GM03348 (cell line): ENCODE results near the gene AKAP7.
"Not testable (repeated sequence)": the region's sequence is repeated elsewhere in the genome, so short reads cannot be mapped to it uniquely, and the experiment has no call there.

Experiments
- DNase-seq: peaks from one replicate; pipeline ENCODE4 v3.0.0; 2012; ENCODE audit warnings: low spot score

The AKAP7 gene

DNA sequence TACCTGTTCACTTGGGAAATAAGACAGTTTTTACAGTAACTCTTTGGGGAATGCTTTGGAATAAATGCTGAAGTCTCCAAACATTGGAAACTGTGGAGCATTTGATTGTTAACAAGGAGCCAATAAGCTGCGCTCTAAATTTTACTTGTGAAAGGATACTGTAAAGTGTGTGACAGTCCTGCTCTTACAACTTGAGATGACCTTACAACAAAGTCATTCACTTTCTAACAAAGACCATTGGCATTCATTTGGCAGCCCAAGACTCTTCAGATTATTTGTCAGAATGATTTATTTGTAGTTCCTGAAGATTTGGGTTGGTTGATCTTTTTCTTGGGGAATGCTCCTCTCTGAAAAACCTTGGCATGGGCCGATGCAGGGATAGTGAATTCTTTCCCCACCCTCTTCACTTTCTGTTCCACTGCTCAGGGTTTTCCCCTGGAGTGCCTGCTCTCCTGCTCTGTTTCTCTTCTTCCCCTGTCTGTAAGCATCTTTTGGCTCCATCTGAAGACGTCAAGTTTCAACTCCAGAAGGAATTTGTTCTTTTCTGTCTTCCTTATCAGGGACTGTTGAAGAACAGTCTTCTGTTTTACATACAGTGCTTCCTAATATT is 116.4 kb downstream of the AKAP7 start:
- DNase-seq, result peak; percentile 6

GRCh38 chr6:131255434-131255833 is 120.2 kb downstream of the AKAP7 start:
- DNase-seq, result no peak

- no peak for DNase-seq
Observed at GRCh38 chr6:131255911-131256310, 120.6 kb downstream of the AKAP7 start.

- DNase-seq, result no peak
Observed at GRCh38 chr6:131257104-131257503, 121.8 kb downstream of the AKAP7 start.

- no peak for DNase-seq
Observed at GRCh38 chr6:131258010-131258652, 122.9 kb downstream of the AKAP7 start.

DNA sequence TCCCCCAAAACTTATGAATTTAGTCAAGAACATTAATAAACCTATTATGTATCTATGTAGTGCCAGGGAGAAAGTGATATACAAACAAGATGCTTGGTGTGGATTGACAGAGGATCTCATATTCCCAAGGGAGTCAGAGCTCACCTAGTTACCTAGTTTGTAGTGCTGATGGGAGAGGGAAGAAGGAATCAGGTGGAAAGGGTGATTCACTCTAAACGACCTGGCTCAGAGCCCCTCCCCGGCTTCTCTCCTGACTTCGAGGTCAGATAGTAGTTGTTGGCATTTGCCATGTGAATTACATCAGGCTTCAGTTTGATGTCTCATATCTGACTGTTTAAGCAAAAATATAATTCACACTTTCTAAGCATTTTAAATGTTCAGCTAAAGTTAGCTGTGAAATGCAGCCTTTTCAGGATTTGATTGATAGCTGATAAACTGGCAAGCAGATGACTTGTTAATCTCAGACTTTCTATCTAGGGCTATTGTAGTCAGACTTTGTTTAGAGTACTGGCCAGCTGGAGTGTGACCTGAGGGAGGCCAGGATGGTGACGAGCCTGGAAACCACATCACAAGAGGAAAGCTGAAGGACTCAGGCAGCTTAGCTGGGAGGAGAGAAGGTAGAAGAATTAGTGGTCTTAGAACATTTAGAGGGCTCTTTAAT is 123.7 kb downstream of the AKAP7 start:
- DNase-seq, result no peak

DNA sequence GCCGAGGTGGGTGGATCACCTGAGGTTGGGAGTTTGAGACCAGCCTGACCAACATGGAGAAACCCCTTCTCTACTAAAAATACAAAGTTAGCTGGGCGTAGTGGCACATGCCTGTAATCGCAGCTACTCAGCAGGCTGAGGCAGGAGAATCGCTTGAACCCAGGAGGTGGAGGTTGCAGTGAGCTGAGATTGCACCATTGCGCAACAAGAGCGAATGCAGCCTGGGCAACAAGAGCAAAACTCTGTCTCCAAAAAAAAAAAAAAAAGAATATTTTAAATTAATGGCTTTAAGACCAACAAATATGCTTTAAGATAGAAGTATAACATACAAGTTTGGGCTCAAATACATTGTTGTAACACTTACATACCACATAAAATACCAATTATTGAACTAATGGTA is 125.7 kb downstream of the AKAP7 start:
- not testable (repeated sequence) for DNase-seq

GRCh38 chr6:131262060-131262459 is 126.8 kb downstream of the AKAP7 start:
- no peak for DNase-seq

GRCh38 chr6:131265939-131266338 is 130.7 kb downstream of the AKAP7 start:
- no peak for DNase-seq

DNA sequence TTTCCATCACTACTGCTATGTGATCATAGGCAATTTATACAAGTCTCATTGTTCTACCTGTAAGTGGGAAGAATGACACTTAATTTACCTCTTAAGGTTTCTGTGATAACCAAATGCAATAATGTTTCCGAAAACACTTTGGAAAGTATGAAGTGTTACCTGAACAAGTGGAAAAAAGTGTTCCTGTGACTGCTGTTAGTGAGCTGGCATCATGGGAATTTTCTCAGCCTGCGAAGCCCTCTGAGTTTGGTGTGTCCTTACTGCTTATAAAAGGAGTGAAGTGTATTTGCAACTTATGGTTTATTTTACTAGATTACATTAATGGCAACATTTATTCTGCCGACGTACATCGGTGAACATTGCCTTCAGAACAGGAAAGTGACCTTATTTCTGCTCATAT is 133.0 kb downstream of the AKAP7 start:
- no peak for DNase-seq

DNA sequence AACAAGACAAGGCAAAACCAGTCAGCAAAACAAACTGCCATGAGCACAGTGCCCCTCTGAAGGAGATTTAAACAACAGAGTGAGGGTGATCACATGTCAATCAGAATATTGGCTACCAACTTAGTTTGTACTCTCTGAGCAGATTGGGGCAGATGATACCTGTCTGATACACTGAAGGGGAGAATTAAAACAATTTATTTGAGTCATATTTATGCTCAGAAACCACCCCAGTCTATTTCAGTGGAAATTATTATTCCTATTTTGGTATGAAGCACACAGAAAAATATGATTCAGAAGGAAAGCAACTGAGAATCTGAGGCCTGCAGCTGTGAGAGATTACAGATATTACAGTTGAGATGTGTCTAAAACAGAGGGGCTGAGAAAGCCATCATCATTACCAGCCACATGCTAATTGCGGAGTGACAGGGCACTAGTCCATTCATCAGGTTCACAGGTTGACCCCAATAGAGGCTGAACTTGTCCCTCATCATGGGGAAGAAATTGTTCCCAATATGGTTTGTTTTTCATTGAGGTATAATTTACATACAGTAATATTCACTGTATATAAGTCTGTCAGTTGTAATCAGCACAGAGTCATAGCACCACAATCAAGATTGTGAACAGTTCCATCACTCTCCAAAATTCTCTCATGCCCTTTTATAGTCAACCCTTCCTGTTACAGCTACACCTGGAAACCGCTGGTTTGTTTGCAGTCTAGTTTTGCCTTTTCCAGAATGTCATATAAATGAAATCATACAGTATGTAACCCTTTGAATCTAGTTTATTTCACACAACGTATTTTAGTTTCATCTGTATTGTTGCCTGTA is 134.5 kb downstream of the AKAP7 start:
- no peak for DNase-seq

- DNase-seq, result no peak
Observed at GRCh38 chr6:131270534-131270933, 135.3 kb downstream of the AKAP7 start.

- DNase-seq, result no peak
Observed at GRCh38 chr6:131275273-131275672, 140.0 kb downstream of the AKAP7 start.

- DNase-seq, result no peak
Observed at GRCh38 chr6:131277591-131277990, 142.3 kb downstream of the AKAP7 start.

GRCh38 chr6:131281471-131282270 is 146.4 kb downstream of the AKAP7 start:
- no peak for DNase-seq

- no peak for DNase-seq
Observed at GRCh38 chr6:131282365-131282764, 147.1 kb downstream of the AKAP7 start.

- DNase-seq, result no peak
Observed at GRCh38 chr6:131283466-131284175, 148.4 kb downstream of the AKAP7 start.

- no peak for DNase-seq
Observed at GRCh38 chr6:131285548-131285947, 150.3 kb downstream of the AKAP7 start.

- no peak for DNase-seq
Observed at GRCh38 chr6:131286469-131287040, 151.3 kb downstream of the AKAP7 start.

- DNase-seq, result no peak
Observed at GRCh38 chr6:131288214-131288613, 152.9 kb downstream of the AKAP7 start.

DNA sequence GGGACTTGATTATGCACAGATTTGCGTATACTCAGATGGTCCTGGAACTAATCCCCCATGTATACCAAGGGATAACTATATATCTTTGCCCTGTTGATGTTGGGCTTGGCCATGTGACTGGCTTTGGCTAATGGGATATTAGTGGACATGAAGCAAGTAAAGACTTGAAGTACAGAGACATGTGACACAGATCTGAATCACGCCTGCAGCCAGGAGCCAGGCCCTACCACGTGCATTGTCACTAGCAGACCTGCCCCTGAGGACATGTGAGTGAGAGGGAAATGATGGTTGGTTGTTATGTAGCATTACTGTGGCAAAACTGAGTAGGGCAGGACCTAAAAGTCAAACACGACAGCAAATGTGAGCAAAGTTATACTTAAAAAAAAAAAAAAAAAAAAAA is 155.7 kb downstream of the AKAP7 start:
- DNase-seq, result no peak
